Islet of Langerhans (tissue), 1 donor: ENCODE data around the gene TTLL1.

Source experiments
- FAIRE-seq: peaks from one replicate; lab custom pipeline; 2011; peaks lifted over from hg19 to GRCh38; lab: Jason Lieb, UNC

Gene TTLL1

DNA sequence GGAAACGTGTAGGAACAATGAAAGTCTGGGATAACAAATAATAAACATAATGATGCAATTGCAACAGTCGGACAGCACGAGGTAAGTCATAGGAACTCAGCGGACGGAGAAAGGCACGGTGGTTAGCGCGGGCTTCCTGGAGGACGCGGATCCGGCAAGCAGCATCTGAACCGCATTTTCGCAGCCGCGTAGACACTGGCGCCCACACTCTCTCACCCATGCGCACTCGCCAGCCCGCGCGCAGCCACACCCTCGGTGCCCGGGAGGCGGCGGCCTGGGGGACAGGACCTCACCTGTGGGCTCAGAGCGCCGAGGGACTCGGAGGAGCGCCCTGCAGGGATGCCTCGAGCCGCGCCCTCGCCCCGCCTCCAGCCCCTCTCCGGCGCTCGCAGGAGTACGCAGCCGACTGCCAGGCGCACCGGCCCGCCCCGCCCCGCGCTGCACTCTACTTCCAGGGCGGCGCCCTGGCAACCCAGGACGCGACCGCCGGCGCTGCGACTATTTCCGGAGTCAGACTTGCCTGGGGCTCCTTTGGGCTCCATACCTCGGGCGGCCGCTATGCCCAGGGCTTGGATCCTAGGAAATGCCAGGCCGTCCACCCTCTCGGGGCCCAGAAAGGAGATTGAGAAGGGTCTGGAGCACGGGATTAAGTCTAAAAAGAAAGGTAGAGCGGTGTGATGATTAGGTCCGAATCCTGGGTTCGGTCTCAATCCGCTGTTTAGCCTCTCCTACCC lies at the start of gene TTLL1:
TSS of gene TTLL1 (minus strand) at position 408 of the 734 bp plus-strand sequence. CDS start 13,805 bp downstream, outside the sequence.
- FAIRE-seq, result no peak

- FAIRE-seq, result no peak
Observed at GRCh38 chr22:43136801-43137200, 47.6 kb upstream of the TTLL1 start.

- FAIRE-seq, result no peak
Observed at GRCh38 chr22:43136255-43136654, 47.1 kb upstream of the TTLL1 start.

- no peak for FAIRE-seq
Observed at GRCh38 chr22:43135565-43135964, 46.4 kb upstream of the TTLL1 start.

GRCh38 chr22:43134553-43134952 lies 45.4 kb upstream of the TTLL1 start:
- no peak for FAIRE-seq

DNA sequence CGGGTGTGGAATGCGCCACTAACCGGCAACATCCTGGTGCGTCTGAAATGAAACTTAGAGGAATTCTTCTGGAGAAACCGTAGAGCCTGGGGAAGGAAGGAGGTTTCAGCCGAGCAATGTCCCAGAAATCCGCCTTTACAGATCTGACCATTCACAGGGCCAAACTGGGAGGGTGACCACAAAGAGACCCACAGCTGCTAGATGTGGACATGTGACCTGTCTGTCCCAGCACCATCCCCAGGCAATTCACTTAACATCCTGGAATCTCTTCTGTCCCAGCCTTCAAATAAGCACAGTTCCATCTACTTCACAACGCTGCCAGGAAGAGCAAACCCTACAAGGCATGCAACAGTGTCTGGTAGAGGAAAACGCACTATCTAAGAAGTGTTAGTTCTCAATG lies 44.2 kb upstream of the TTLL1 start:
- no peak for FAIRE-seq

GRCh38 chr22:43131773-43132501 lies 42.7 kb upstream of the TTLL1 start:
- no peak for FAIRE-seq

GRCh38 chr22:43129426-43130425 lies 40.5 kb upstream of the TTLL1 start:
- no peak for FAIRE-seq

- FAIRE-seq, result no peak
Observed at GRCh38 chr22:43128928-43129424, 39.8 kb upstream of the TTLL1 start.

DNA sequence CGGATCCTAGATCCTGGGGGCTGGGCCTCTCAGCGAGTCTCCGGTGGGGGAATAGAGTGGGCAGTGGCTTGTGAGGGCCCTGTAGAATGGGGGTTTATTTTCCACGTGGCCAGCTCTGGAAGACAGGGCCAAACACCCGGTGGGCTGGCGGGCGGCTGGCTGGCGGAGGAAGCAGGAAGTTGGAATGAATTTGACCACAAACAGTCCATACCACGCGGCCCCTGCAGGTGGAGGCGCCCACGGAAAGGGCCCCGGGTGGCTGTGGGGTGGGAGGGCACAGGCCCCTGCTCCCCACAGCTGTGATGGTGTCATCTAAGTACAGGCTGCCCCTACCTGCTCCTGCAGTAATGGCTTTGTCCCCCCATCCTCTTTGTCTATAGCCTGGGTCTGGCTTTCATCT lies 38.9 kb upstream of the TTLL1 start:
- FAIRE-seq, result no peak

DNA sequence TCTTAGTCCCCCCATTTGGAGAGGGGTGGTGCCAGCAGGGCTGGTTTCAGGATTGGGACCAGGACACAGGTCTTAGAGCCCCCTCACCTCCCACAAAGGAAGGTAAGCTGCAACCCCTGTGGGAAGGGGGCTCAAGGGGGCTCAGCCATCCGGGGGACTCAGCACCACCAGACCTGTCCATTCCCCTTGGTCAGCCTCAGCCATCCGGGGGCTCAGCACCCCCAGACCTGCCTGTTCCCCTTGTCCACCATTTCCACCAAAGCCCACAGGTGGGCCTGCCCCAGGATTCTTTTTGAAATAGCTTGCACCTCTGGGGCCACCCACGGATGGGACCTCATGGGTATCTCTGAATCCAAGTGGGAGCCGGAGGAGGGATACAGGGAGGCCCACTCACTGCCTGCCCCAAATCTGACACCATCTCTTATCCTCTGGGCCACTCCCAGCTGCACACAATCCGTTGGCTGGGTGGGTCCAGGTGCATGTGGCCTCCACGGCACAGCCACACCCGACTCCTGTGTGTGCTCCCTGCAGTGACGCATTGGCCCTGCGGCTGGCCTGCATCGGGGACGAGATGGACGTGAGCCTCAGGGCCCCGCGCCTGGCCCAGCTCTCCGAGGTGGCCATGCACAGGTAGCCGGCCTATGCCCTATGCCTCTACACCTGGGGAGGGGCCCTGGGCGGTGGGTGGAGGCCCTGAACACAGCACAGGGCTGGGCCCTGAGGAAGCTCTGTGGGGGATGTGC lies 38.1 kb upstream of the TTLL1 start:
- FAIRE-seq, result no peak

DNA sequence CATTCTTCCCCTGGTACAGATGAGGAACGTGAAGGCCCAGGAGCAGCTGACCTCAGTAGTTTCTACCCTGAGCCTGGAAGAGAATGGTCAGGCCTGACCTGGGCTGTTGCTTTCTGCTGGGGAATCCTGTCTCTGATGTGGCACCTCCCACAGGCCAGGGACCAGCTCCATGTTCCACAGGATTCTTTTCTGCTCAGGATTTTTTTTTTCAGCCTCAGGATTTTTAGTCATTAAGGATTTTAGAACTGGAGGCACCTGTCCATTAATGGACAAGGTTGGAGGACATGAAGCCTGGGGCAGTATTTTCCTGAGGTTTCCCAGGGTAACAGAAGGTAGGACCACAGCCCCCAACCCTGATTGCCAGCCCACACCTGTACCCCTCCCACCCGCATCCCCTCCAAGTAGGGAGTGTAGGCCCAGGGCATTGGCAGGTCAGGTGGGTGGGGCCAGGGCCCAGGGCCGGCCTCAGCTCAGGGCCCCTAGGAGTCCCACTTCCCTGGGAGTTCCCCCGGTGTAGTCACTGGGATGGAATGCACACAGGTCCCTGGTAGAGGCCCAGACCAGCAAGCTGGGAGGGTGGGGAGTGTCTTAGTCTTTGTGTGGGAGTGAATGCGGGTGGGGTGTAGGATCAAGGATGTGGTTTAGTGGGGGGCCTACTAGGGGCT lies 37.4 kb upstream of the TTLL1 start:
- no peak for FAIRE-seq

DNA sequence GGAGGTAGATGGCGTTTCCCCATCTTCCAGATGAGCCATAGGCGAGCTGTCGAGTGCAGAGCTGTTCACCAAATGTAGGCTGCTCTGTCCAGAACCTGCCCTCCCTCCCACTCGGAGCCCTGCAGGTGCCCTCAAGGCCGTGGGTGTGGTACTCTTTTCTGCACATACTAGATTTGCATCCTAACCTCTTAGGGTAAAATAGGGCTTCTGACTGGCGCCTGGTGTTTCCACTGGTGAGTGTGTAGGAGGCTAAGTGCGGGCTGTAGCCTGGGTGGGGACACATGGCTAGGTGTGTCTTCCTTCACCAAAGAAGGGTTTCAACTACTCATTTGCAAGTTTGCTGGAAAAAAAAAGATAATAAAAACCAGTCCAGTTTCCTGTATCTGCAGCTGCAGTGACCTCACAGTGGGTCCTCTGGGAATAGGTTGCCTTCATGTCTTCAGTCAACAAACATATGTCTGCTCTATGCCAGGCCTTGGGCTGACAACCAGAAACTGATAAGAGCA lies 29.8 kb upstream of the TTLL1 start:
- FAIRE-seq, result no peak

- FAIRE-seq, result no peak
Observed at GRCh38 chr22:43118024-43118849, 29.0 kb upstream of the TTLL1 start.

DNA sequence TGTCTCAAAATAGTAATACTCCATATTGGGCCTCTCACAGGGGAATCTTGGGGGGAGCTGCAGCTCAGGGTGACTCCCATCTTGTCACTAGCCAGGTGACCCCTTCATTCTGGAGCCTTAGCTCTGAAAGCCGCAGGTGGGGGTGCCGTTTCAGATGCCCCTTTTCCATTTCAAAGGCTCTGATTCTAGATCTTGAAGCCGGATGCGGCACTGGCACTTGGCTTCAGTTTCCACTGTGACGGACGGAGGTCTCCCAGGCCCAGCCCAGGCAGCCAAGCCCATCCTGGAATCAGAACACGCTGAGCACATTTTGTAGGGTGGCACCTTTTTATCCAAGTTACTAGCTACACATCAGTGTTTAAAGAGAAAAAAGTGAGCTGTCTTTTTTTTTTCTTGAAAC lies 27.7 kb upstream of the TTLL1 start:
- no peak for FAIRE-seq

DNA sequence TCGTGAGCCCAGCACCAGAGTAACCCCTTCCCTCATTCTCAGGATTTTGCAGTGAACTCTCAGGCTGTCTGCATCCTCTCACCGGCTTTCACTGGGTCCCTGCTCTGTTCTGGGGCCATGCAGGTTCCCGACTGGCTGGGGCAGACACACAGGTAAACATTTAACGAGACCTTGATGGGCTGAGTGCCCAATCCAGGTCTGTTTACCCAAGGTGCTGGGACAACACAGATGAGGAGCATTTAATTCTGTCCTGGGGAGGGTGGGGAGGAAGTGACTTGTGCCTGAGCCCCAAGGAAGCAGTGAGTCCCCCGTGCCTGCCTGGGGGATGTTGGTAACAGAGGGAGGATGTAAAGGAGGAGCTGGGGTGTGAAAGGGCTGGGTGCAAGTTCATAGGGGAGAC lies 25.8 kb upstream of the TTLL1 start:
- no peak for FAIRE-seq

DNA sequence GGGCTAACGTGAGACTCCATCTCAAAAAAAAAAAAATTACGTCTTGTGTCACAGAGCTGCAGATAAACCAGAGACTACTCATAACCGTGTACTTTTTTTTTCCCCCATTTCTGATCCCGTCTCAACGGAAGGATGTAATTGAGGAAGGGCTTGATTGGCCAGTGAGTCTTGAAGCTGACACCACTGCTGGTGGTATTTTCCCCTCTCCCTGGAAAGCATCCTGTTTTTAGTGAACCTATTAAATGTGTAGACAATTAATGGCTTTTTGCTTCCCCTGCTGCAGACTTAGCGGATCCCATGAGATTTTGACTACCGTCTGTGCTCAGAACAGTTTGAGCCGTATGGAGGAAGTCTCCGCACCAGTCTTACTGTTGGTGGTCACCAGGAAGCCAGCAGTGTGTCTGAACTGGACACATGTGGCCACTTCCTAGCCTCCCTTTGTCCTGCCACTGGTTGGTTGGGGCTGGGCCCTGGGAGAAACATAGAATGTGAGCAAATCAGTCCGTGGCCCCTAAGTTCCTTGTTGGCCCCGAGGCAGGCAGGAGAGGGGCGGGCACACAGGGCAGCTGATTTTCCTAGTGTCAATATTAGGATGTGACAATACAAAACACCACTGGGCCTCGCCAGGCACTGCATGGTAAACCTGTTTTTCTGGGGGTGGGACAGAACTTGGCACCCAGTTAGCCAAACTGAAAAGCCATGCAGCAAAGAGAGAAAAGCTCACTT lies 24.5 kb upstream of the TTLL1 start:
- FAIRE-seq, result no peak

DNA sequence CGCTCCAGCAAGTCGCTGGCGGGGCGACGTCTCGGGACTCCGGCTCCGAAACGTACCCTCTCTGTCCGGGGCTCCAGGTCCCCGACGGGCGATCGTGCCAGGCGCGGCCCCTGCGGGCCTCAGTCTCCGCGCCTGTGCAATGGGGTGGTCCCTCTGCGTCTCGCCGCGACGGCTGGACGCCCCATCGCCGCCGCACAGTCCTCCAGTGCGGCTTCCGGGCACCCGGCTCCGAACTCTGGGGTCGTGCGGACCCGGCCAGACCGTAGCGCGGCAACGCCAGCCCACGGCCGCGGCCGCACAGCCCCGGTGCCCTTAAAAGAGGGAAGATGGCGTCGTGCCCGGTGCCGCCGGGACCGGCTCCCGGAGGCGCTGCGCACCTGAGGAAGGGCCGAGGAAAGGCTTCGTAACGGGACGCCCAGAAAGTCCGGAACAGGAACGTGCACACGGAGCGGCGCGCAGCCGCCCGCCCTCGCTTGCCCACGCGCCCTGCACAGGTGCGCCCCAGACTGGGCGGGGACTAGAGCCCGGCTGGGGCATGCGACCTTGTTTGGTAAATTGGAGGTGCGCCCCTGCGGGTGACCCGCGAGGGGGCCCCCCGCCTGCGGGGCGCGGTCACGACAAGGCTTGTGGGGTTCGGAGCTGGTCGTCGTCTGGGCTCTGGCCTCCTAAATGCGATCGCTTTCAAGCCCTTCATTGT lies 21.9 kb upstream of the TTLL1 start:
- FAIRE-seq, result no peak

DNA sequence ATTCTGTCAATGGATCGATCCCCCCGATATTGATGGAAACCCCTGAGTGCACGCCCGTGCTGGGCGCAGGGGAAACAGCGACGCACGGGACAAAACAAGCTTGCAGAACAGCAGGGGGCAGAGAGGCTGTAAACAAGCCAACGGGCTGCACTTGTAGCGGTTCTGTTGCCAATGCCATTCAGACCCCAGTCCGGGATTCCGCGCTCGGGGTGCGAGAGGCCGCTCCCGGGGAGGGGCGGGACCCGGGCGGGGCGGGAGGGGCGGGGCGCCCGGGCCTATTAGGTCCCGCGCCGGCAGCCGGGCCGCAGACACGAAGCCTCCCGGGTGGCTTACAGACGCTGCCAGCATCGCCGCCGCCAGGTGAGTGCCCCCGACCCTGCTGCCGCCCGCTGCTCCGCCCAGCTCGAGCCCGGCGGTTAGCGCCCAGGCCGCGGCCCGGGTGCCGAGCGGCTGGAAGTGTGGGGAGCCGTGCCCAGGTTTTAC lies 21.3 kb upstream of the TTLL1 start, which contains the start of gene BIK:
TSS of gene BIK (plus strand) at position 307 of the 483 bp plus-strand sequence. CDS start 13,273 bp downstream, outside the sequence.
- no peak for FAIRE-seq
